NB4 (cell line): ENCODE results near the gene FAM186B.

Experiments
- CTCF ChIP-seq: IDR thresholded peaks from one replicate; pipeline ENCODE4 v1.5.1; 2012; ENCODE audit warnings: low read depth, low read length
- POLR2A ChIP-seq: IDR thresholded peaks from 2 replicates; pipeline ENCODE4 v1.6.1; 2011; ENCODE audit warnings: mild to moderate bottlenecking; ENCODE audit not compliant: insufficient read length; ENCODE audit errors: extremely low read depth
- TF ChIP-seq, protein P1 (sequence below): IDR thresholded peaks from 2 replicates; pipeline ENCODE4 v1.6.1; 2011; ENCODE audit warnings: low read depth, low read length

GRCh38 chr12:49649445-49649844 lies 44.0 kb upstream of the FAM186B start:
- TF ChIP-seq CTCF = no peak
- TF ChIP-seq POLR2A = no peak
- TF ChIP-seq, protein P1, sequence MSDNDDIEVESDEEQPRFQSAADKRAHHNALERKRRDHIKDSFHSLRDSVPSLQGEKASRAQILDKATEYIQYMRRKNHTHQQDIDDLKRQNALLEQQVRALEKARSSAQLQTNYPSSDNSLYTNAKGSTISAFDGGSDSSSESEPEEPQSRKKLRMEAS = no peak
